Neuron (in vitro differentiated cells): ENCODE measurements around the gene HOXC12.
A peak's percentile ranks its signal among the peaks of the same experiment; 100 is the strongest.

Experiments
- H2AFZ ChIP-seq: one replicate; pipeline ENCODE4 v1.6.1; 2013; ENCODE audit warnings: low read depth, mild to moderate bottlenecking, inconsistent platforms, low read length, moderate library complexity
- H3K27me3 ChIP-seq: one replicate; pipeline ENCODE4 v1.6.1; 2013; ENCODE audit warnings: low read length; ENCODE audit not compliant: insufficient read depth
- H3K36me3 ChIP-seq: one replicate; pipeline ENCODE4 v1.6.1; 2013; ENCODE audit warnings: low read length; ENCODE audit not compliant: insufficient read depth
- H3K4me1 ChIP-seq: one replicate; pipeline ENCODE4 v1.6.1; 2013; ENCODE audit warnings: low read length; ENCODE audit not compliant: insufficient read depth
- H3K4me3 ChIP-seq: 2 replicates; pipeline ENCODE4 v1.5.1; 2013; ENCODE audit warnings: mild to moderate bottlenecking, low read length, moderate library complexity
- H3K9me3 ChIP-seq: one replicate; pipeline ENCODE4 v1.6.1; 2013; ENCODE audit warnings: low read length

Gene HOXC12

GRCh38 chr12:54000116-54001114, 45.7 kb downstream of the HOXC12 start, which contains the start of gene HOXC9:
TSS of gene HOXC9 (plus strand) at chr12:54000161. CDS start at chr12:54000189, 28 bp downstream.
- Histone ChIP-seq H3K27me3 (peaks cover 99% of the 10 kb centered on the region), H3K9me3 (no peaks in the 10 kb centered on the region), H3K4me1 (peaks cover 3% of the 10 kb centered on the region), H3K4me3 (peak within 1 kb of the TSS; percentile 1), H2AFZ (peak within 1 kb of the TSS; percentile 57), H3K36me3 (no peaks in the 10 kb centered on the region)

- Histone ChIP-seq H2AFZ (no peak overlapping the region), H3K36me3 (no peaks in the 10 kb centered on the region), H3K27me3 (peaks cover 98% of the 10 kb centered on the region), H3K4me3 (no peak overlapping the region), H3K9me3 (no peaks in the 10 kb centered on the region), H3K4me1 (peaks cover 3% of the 10 kb centered on the region)
Observed at GRCh38 chr12:54001283-54002187, 46.8 kb downstream of the HOXC12 start.

GRCh38 chr12:54002278-54002914, 47.7 kb downstream of the HOXC12 start:
- Histone ChIP-seq H3K9me3 (no peaks in the 10 kb centered on the region), H3K4me1 (peaks cover 3% of the 10 kb centered on the region), H3K4me3 (no peak overlapping the region), H3K36me3 (no peaks in the 10 kb centered on the region), H2AFZ (no peak overlapping the region), H3K27me3 (peaks cover 98% of the 10 kb centered on the region)

GRCh38 chr12:54002915-54003389, 48.2 kb downstream of the HOXC12 start:
- Histone ChIP-seq H2AFZ (no peak overlapping the region), H3K27me3 (peaks cover 98% of the 10 kb centered on the region), H3K9me3 (no peaks in the 10 kb centered on the region), H3K36me3 (no peaks in the 10 kb centered on the region), H3K4me1 (peaks cover 3% of the 10 kb centered on the region), H3K4me3 (no peak overlapping the region)

GRCh38 chr12:54003625-54004024, 48.9 kb downstream of the HOXC12 start:
- Histone ChIP-seq H3K36me3 (no peaks in the 10 kb centered on the region), H3K4me1 (peaks cover 3% of the 10 kb centered on the region), H3K9me3 (no peaks in the 10 kb centered on the region), H2AFZ (no peak overlapping the region), H3K4me3 (no peak overlapping the region), H3K27me3 (peaks cover 97% of the 10 kb centered on the region)

GRCh38 chr12:54004063-54004840, 49.5 kb downstream of the HOXC12 start:
- no peak overlapping the region for H3K4me3 ChIP-seq
- no peaks in the 10 kb centered on the region for H3K9me3 ChIP-seq
- peaks cover 93% of the 10 kb centered on the region for H3K27me3 ChIP-seq
- no peaks in the 10 kb centered on the region for H3K36me3 ChIP-seq
- H2AFZ ChIP-seq, result no peak overlapping the region
- peaks cover 3% of the 10 kb centered on the region for H3K4me1 ChIP-seq

GRCh38 chr12:54004841-54005530, 50.3 kb downstream of the HOXC12 start:
- no peak overlapping the region for H3K4me3 ChIP-seq
- H3K27me3 ChIP-seq, result peaks cover 93% of the 10 kb centered on the region
- peaks cover 3% of the 10 kb centered on the region for H3K4me1 ChIP-seq

GRCh38 chr12:54005531-54005852, 50.8 kb downstream of the HOXC12 start:
- Histone ChIP-seq H3K4me1 (peaks cover 3% of the 10 kb centered on the region), H3K9me3 (no peaks in the 10 kb centered on the region), H3K4me3 (no peak overlapping the region), H3K36me3 (no peaks in the 10 kb centered on the region), H3K27me3 (peaks cover 93% of the 10 kb centered on the region), H2AFZ (no peak overlapping the region)

More at GRCh38 chr12:54004841-54005530, 50.3 kb downstream of the HOXC12 start:
- no peak overlapping the region for H2AFZ ChIP-seq
- H3K36me3 ChIP-seq, result no peaks in the 10 kb centered on the region
- H3K9me3 ChIP-seq, result no peaks in the 10 kb centered on the region

GRCh38 chr12:54005853-54006558, 51.3 kb downstream of the HOXC12 start:
- Histone ChIP-seq H3K4me1 (peaks cover 3% of the 10 kb centered on the region), H3K36me3 (no peaks in the 10 kb centered on the region), H2AFZ (no peak overlapping the region), H3K4me3 (no peak overlapping the region), H3K9me3 (no peaks in the 10 kb centered on the region), H3K27me3 (peaks cover 93% of the 10 kb centered on the region)

- peaks cover 92% of the 10 kb centered on the region for H3K27me3 ChIP-seq
- H3K4me3 ChIP-seq, result no peak overlapping the region
- peaks cover 3% of the 10 kb centered on the region for H3K4me1 ChIP-seq
Observed at GRCh38 chr12:54006559-54007220, 52.0 kb downstream of the HOXC12 start.

More at GRCh38 chr12:54006559-54007220, 52.0 kb downstream of the HOXC12 start:
- no peak overlapping the region for H2AFZ ChIP-seq
- H3K9me3 ChIP-seq, result no peaks in the 10 kb centered on the region
- H3K36me3 ChIP-seq, result no peaks in the 10 kb centered on the region
